Neural cell (in vitro differentiated cells): Measurements from ENCODE around the gene EDDM13. TPM values are rescaled to one million over a fixed set of nuclear protein-coding genes. Genes with fewer than 3 reads are reported as not detected.

Source experiments
- H2AFZ ChIP-seq: fragments of 200-600, 300-800 bp; sonication (generic), shearing (Covaris generic); 2 replicates; pipeline ENCODE4 v1.6.0; 2014; ENCODE audit warnings: low read depth, mild to moderate bottlenecking, antibody characterized with exemption, low read length, moderate library complexity
- H3F3A ChIP-seq: fragments of 200-600 bp; shearing (Covaris generic); 2 replicates; pipeline ENCODE4 v1.6.1; 2016; ENCODE audit warnings: mild to moderate bottlenecking, moderate library complexity, mixed read lengths, antibody characterized with exemption, low read length; ENCODE audit not compliant: insufficient read depth, poor library complexity, severe bottlenecking
- H3K27ac ChIP-seq: fragments of 200-600, 300-800 bp; sonication (generic), shearing (Covaris generic); 2 replicates; pipeline ENCODE4 v1.5.1; 2014; ENCODE audit warnings: mild to moderate bottlenecking, low read length, moderate library complexity
- H3K27me3 ChIP-seq: fragments of 300-800, 200-600 bp; sonication (generic), shearing (Covaris generic); 2 replicates; pipeline ENCODE4 v1.6.0; 2014; ENCODE audit warnings: mild to moderate bottlenecking, low read depth, low read length, moderate library complexity; ENCODE audit not compliant: insufficient read depth
- H3K36me3 ChIP-seq: fragments of 300-800, 200-600 bp; sonication (generic), shearing (Covaris generic); 2 replicates; pipeline ENCODE4 v1.5.1; 2014; ENCODE audit warnings: mild to moderate bottlenecking, antibody characterized with exemption, low read length, moderate library complexity; ENCODE audit not compliant: insufficient read depth
- H3K4me2 ChIP-seq: fragments of 300-800, 200-600 bp; sonication (generic), shearing (Covaris generic); 2 replicates; pipeline ENCODE4 v1.6.0; 2014; ENCODE audit warnings: mild to moderate bottlenecking, low read length
- H3K4me3 ChIP-seq: fragments of 300-800, 200-600 bp; sonication (generic), shearing (Covaris generic); 2 replicates; pipeline ENCODE4 v1.5.1; 2014; ENCODE audit warnings: mild to moderate bottlenecking, low read length, moderate library complexity
- H3K79me2 ChIP-seq: fragments of 200-600 bp; shearing (Covaris generic); replicated peaks from 2 replicates; pipeline ENCODE4 v1.6.0; 2014; ENCODE audit warnings: mild to moderate bottlenecking, low read length, moderate library complexity; ENCODE audit not compliant: insufficient read depth
- H3K9ac ChIP-seq: fragments of 300-800, 200-600 bp; sonication (generic), shearing (Covaris generic); 2 replicates; pipeline ENCODE4 v1.6.1; 2016; ENCODE audit warnings: mild to moderate bottlenecking, low read length, mixed read lengths
- H3K9me2 ChIP-seq: fragments of 200-600 bp; shearing (Covaris generic); 2 replicates; pipeline ENCODE4 v1.6.1; 2016; ENCODE audit warnings: mild to moderate bottlenecking, low read length, mixed read lengths; ENCODE audit not compliant: insufficient read depth
- H3K9me3 ChIP-seq: fragments of 200-600, 300-800 bp; sonication (generic), shearing (Covaris generic); 2 replicates; pipeline ENCODE4 v1.6.1; 2016; ENCODE audit warnings: mild to moderate bottlenecking, mixed run types, low read length, moderate library complexity, mixed read lengths
- H4K20me1 ChIP-seq: fragments of 200-600 bp; shearing (Covaris generic); 2 replicates; pipeline ENCODE4 v1.6.1; 2016; ENCODE audit warnings: mild to moderate bottlenecking, mixed run types; ENCODE audit not compliant: insufficient read depth
- CTCF ChIP-seq: fragments of 450-650 bp; IDR thresholded peaks from 2 replicates; pipeline ENCODE4 v1.5.1; 2014; ENCODE audit warnings: antibody characterized with exemption, mild to moderate bottlenecking, moderate library complexity; ENCODE audit not compliant: poor library complexity, severe bottlenecking
- EP300 ChIP-seq: fragments of 450-650 bp; conservative IDR thresholded peaks from 2 replicates; pipeline ENCODE4 v1.6.1; 2014; ENCODE audit warnings: antibody characterized with exemption, mild to moderate bottlenecking, moderate library complexity; ENCODE audit not compliant: poor library complexity, severe bottlenecking
- EZH2 ChIP-seq: fragments of 200-600, 300-800 bp; shearing (Covaris generic), sonication (generic); IDR thresholded peaks from 2 replicates; pipeline ENCODE4 v1.6.1; 2014; ENCODE audit warnings: antibody characterized with exemption, low read length, borderline replicate concordance, mild to moderate bottlenecking; ENCODE audit not compliant: insufficient read depth, poor library complexity, severe bottlenecking
- MXI1 ChIP-seq: fragments of 450-650 bp; conservative IDR thresholded peaks from 2 replicates; pipeline ENCODE4 v1.6.1; 2014; ENCODE audit warnings: antibody characterized with exemption, mild to moderate bottlenecking; ENCODE audit not compliant: poor library complexity, severe bottlenecking
- POLR2AphosphoS5 ChIP-seq: IDR thresholded peaks from 2 replicates; pipeline ENCODE4 v1.6.1; 2012
- RAD21 ChIP-seq: fragments of 450-650 bp; conservative IDR thresholded peaks from 2 replicates; pipeline ENCODE4 v1.6.1; 2014; ENCODE audit warnings: antibody characterized with exemption, mild to moderate bottlenecking, moderate library complexity
- SMC3 ChIP-seq: fragments of 450-650 bp; conservative IDR thresholded peaks from 2 replicates; pipeline ENCODE4 v1.6.1; 2014; ENCODE audit warnings: antibody characterized with exemption, mild to moderate bottlenecking, moderate library complexity; ENCODE audit not compliant: poor library complexity
- TAF1 ChIP-seq: IDR thresholded peaks from 2 replicates; pipeline ENCODE4 v1.6.1; 2012; ENCODE audit warnings: low read depth
- polyA plus RNA-seq: library from polyadenylated mRNA; depleted of rRNA; stranded (reverse); fragments of >200 nt; gene quantifications from 2 replicates; pipeline ENCODE4 v1.2.3, GENCODE V29; 2014
- TF ChIP-seq, protein P1 (sequence below): IDR thresholded peaks from 2 replicates; pipeline ENCODE4 v1.6.1; 2012; ENCODE audit warnings: borderline replicate concordance

The EDDM13 gene
- polyA plus RNA-seq, 1 donor from 2014 or later, result not detected

DNA sequence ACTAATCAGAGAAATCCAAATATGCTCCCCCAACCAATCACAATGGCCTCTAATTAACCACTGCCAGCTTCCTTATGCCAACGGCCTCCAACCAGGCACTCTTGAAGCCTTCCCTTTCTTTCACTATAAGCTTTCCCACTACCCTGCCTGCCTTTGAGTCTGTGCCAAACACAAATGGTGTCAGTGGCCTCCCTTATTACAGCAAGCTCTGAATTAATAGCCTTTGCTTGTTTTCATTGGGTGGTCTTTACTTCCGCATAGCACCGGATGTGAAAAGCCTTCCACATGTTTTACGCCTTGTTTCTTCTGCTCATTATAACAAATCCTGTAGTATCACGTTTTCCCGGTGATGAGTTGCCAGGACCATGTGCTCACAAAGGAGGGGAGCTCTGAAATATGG, 1.4 kb upstream of the EDDM13 start:
- H3F3A ChIP-seq, result no peaks in the 10 kb centered on the region
- H3K9ac ChIP-seq, result no peak overlapping the region
- no peaks in the 10 kb centered on the region for H3K36me3 ChIP-seq
- no peaks in the 10 kb centered on the region for H3K9me3 ChIP-seq
- H3K4me2 ChIP-seq, result no peak overlapping the region
- H3K79me2 ChIP-seq, result no peaks in the 10 kb centered on the region
- TF ChIP-seq RAD21 (no peak), MXI1 (no peak), EP300 (no peak), TAF1 (no peak), CTCF (no peak), POLR2AphosphoS5 (no peak), EZH2 (no peak), SMC3 (no peak)
- TF ChIP-seq, protein P1, sequence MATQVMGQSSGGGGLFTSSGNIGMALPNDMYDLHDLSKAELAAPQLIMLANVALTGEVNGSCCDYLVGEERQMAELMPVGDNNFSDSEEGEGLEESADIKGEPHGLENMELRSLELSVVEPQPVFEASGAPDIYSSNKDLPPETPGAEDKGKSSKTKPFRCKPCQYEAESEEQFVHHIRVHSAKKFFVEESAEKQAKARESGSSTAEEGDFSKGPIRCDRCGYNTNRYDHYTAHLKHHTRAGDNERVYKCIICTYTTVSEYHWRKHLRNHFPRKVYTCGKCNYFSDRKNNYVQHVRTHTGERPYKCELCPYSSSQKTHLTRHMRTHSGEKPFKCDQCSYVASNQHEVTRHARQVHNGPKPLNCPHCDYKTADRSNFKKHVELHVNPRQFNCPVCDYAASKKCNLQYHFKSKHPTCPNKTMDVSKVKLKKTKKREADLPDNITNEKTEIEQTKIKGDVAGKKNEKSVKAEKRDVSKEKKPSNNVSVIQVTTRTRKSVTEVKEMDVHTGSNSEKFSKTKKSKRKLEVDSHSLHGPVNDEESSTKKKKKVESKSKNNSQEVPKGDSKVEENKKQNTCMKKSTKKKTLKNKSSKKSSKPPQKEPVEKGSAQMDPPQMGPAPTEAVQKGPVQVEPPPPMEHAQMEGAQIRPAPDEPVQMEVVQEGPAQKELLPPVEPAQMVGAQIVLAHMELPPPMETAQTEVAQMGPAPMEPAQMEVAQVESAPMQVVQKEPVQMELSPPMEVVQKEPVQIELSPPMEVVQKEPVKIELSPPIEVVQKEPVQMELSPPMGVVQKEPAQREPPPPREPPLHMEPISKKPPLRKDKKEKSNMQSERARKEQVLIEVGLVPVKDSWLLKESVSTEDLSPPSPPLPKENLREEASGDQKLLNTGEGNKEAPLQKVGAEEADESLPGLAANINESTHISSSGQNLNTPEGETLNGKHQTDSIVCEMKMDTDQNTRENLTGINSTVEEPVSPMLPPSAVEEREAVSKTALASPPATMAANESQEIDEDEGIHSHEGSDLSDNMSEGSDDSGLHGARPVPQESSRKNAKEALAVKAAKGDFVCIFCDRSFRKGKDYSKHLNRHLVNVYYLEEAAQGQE, result no peak
- H3K4me3 ChIP-seq, result no peak overlapping the region
- H3K27ac ChIP-seq, result no peak overlapping the region
- no peaks in the 10 kb centered on the region for H3K27me3 ChIP-seq
- no peak overlapping the region for H2AFZ ChIP-seq
- H3K9me2 ChIP-seq, result no peaks in the 10 kb centered on the region
- H4K20me1 ChIP-seq, result no peaks in the 10 kb centered on the region

- Histone ChIP-seq H3K27me3 (no peaks in the 10 kb centered on the region), H3K4me3 (no peak overlapping the region), H3K36me3 (no peaks in the 10 kb centered on the region), H3K9me3 (no peaks in the 10 kb centered on the region), H4K20me1 (no peaks in the 10 kb centered on the region), H3K9ac (no peak overlapping the region), H3F3A (no peaks in the 10 kb centered on the region), H3K9me2 (no peaks in the 10 kb centered on the region), H3K79me2 (no peaks in the 10 kb centered on the region), H3K27ac (no peak overlapping the region), H2AFZ (no peak overlapping the region), H3K4me2 (no peak overlapping the region)
- TF ChIP-seq, protein P1, result no peak
- TF ChIP-seq CTCF (no peak), POLR2AphosphoS5 (no peak), RAD21 (no peak), MXI1 (no peak), SMC3 (no peak), EZH2 (no peak), TAF1 (no peak), EP300 (no peak)
Measured at GRCh38 chr19:56273563-56274117, 1.1 kb downstream of the EDDM13 start.
